ENCODE data around the gene HS6ST2. TPM values are rescaled to one million over a fixed set of nuclear protein-coding genes. Genes with fewer than 3 reads are reported as not detected.

The HS6ST2 gene
- total RNA-seq, 1 experiment from 2014 or later, result not detected

- no peaks in the 10 kb centered on the region for H3K9me3 ChIP-seq (ENCODE audit: low read length)
- no peak overlapping the region for H3K4me3 ChIP-seq (ENCODE audit: low read length)
- no peak overlapping the region for H2AFZ ChIP-seq (ENCODE audit: low read length)
- H3K9me2 ChIP-seq (replicated peaks; ENCODE audit: insufficient read depth, low read length), result no peaks in the 10 kb centered on the region
- DNase-seq, result peak; percentile 81
- H3K4me1 ChIP-seq (ENCODE audit: low read length), result no peaks in the 10 kb centered on the region
- H3K36me3 ChIP-seq (ENCODE audit: insufficient read depth, low read length), result no peaks in the 10 kb centered on the region
- H3K9ac ChIP-seq (ENCODE audit: low read length), result no peak overlapping the region
- H3K4me2 ChIP-seq (ENCODE audit: low read depth, low read length, poor library complexity, severe bottlenecking), result no peak overlapping the region
- no peaks in the 10 kb centered on the region for H3K27me3 ChIP-seq (ENCODE audit: low read length)
- no peaks in the 10 kb centered on the region for H4K20me1 ChIP-seq (ENCODE audit: insufficient read depth, low read depth, low read length)
- H3K27ac ChIP-seq (ENCODE audit: low read length), result no peak overlapping the region
- no peaks in the 10 kb centered on the region for H3K79me2 ChIP-seq (ENCODE audit: low read length)
These were observed 342.9 kb downstream of the HS6ST2 start for GRCh38 chrX:132615391-132616131.

- Histone ChIP-seq H3K79me2 (ENCODE audit: low read length) (no peaks in the 10 kb centered on the region), H2AFZ (ENCODE audit: low read length) (no peak overlapping the region), H3K4me1 (ENCODE audit: low read length) (no peaks in the 10 kb centered on the region), H3K27ac (ENCODE audit: low read length) (no peak overlapping the region), H3K9ac (ENCODE audit: low read length) (no peak overlapping the region), H3K9me2 (replicated peaks; ENCODE audit: insufficient read depth, low read length) (no peaks in the 10 kb centered on the region), H3K27me3 (ENCODE audit: low read length) (no peaks in the 10 kb centered on the region), H3K36me3 (ENCODE audit: insufficient read depth, low read length) (no peaks in the 10 kb centered on the region), H4K20me1 (ENCODE audit: insufficient read depth, low read depth, low read length) (no peaks in the 10 kb centered on the region), H3K4me2 (ENCODE audit: low read depth, low read length, poor library complexity, severe bottlenecking) (no peak overlapping the region), H3K4me3 (ENCODE audit: low read length) (no peak overlapping the region), H3K9me3 (ENCODE audit: low read length) (no peaks in the 10 kb centered on the region)
- peak; percentile 46 for DNase-seq
These were observed 344.1 kb downstream of the HS6ST2 start for GRCh38 chrX:132614297-132614696.

GRCh38 chrX:132613801-132614200 lies 344.6 kb downstream of the HS6ST2 start:
- Histone ChIP-seq H3K4me1 (ENCODE audit: low read length) (no peaks in the 10 kb centered on the region), H2AFZ (ENCODE audit: low read length) (no peak overlapping the region), H4K20me1 (ENCODE audit: insufficient read depth, low read depth, low read length) (no peaks in the 10 kb centered on the region), H3K4me2 (ENCODE audit: low read depth, low read length, poor library complexity, severe bottlenecking) (no peak overlapping the region), H3K36me3 (ENCODE audit: insufficient read depth, low read length) (no peaks in the 10 kb centered on the region), H3K79me2 (ENCODE audit: low read length) (no peaks in the 10 kb centered on the region), H3K9ac (ENCODE audit: low read length) (no peak overlapping the region), H3K27me3 (ENCODE audit: low read length) (no peaks in the 10 kb centered on the region), H3K9me2 (replicated peaks; ENCODE audit: insufficient read depth, low read length) (no peaks in the 10 kb centered on the region), H3K9me3 (ENCODE audit: low read length) (no peaks in the 10 kb centered on the region), H3K27ac (ENCODE audit: low read length) (no peak overlapping the region), H3K4me3 (ENCODE audit: low read length) (no peak overlapping the region)
- DNase-seq, result no peak

- Histone ChIP-seq H3K9ac (ENCODE audit: low read length) (no peak overlapping the region), H3K4me3 (ENCODE audit: low read length) (no peak overlapping the region)
- DNase-seq, result peak; percentile 76
These were observed 345.4 kb downstream of the HS6ST2 start for GRCh38 chrX:132612821-132613564.

GRCh38 chrX:132610536-132610935 lies 347.9 kb downstream of the HS6ST2 start:
- H3K4me2 ChIP-seq (ENCODE audit: low read depth, low read length, poor library complexity, severe bottlenecking), result no peak overlapping the region
- DNase-seq, result no peak
- H3K36me3 ChIP-seq (ENCODE audit: insufficient read depth, low read length), result no peaks in the 10 kb centered on the region
- no peaks in the 10 kb centered on the region for H4K20me1 ChIP-seq (ENCODE audit: insufficient read depth, low read depth, low read length)
- no peaks in the 10 kb centered on the region for H3K4me1 ChIP-seq (ENCODE audit: low read length)
- no peaks in the 10 kb centered on the region for H3K27me3 ChIP-seq (ENCODE audit: low read length)
- H2AFZ ChIP-seq (ENCODE audit: low read length), result no peak overlapping the region
- H3K9ac ChIP-seq (ENCODE audit: low read length), result no peak overlapping the region
- no peaks in the 10 kb centered on the region for H3K79me2 ChIP-seq (ENCODE audit: low read length)
- H3K4me3 ChIP-seq (ENCODE audit: low read length), result no peak overlapping the region
- H3K9me3 ChIP-seq (ENCODE audit: low read length), result no peaks in the 10 kb centered on the region
- no peaks in the 10 kb centered on the region for H3K9me2 ChIP-seq (replicated peaks; ENCODE audit: insufficient read depth, low read length)
- no peak overlapping the region for H3K27ac ChIP-seq (ENCODE audit: low read length)

More at GRCh38 chrX:132612821-132613564, 345.4 kb downstream of the HS6ST2 start:
- Histone ChIP-seq H3K9me3 (ENCODE audit: low read length) (no peaks in the 10 kb centered on the region), H3K27me3 (ENCODE audit: low read length) (no peaks in the 10 kb centered on the region), H3K79me2 (ENCODE audit: low read length) (no peaks in the 10 kb centered on the region), H3K4me1 (ENCODE audit: low read length) (no peaks in the 10 kb centered on the region), H3K27ac (ENCODE audit: low read length) (no peak overlapping the region), H3K36me3 (ENCODE audit: insufficient read depth, low read length) (no peaks in the 10 kb centered on the region), H2AFZ (ENCODE audit: low read length) (no peak overlapping the region), H3K4me2 (ENCODE audit: low read depth, low read length, poor library complexity, severe bottlenecking) (no peak overlapping the region), H4K20me1 (ENCODE audit: insufficient read depth, low read depth, low read length) (no peaks in the 10 kb centered on the region), H3K9me2 (replicated peaks; ENCODE audit: insufficient read depth, low read length) (no peaks in the 10 kb centered on the region)

- H3K27ac ChIP-seq (ENCODE audit: low read length), result no peak overlapping the region
- H3K27me3 ChIP-seq (ENCODE audit: low read length), result no peaks in the 10 kb centered on the region
- H3K4me3 ChIP-seq (ENCODE audit: low read length), result no peak overlapping the region
- H3K4me2 ChIP-seq (ENCODE audit: low read depth, low read length, poor library complexity, severe bottlenecking), result no peak overlapping the region
- H3K9me3 ChIP-seq (ENCODE audit: low read length), result no peaks in the 10 kb centered on the region
- no peak overlapping the region for H2AFZ ChIP-seq (ENCODE audit: low read length)
- DNase-seq, result no peak
- H4K20me1 ChIP-seq (ENCODE audit: insufficient read depth, low read depth, low read length), result no peaks in the 10 kb centered on the region
- no peak overlapping the region for H3K9ac ChIP-seq (ENCODE audit: low read length)
- H3K79me2 ChIP-seq (ENCODE audit: low read length), result no peaks in the 10 kb centered on the region
- no peaks in the 10 kb centered on the region for H3K36me3 ChIP-seq (ENCODE audit: insufficient read depth, low read length)
- no peaks in the 10 kb centered on the region for H3K9me2 ChIP-seq (replicated peaks; ENCODE audit: insufficient read depth, low read length)
- no peaks in the 10 kb centered on the region for H3K4me1 ChIP-seq (ENCODE audit: low read length)
These were observed 349.0 kb downstream of the HS6ST2 start for GRCh38 chrX:132609362-132609848.

GRCh38 chrX:132603700-132604286 lies 354.6 kb downstream of the HS6ST2 start:
- Histone ChIP-seq H3K79me2 (ENCODE audit: low read length) (no peaks in the 10 kb centered on the region), H3K4me3 (ENCODE audit: low read length) (no peak overlapping the region), H3K36me3 (ENCODE audit: insufficient read depth, low read length) (no peaks in the 10 kb centered on the region), H3K27me3 (ENCODE audit: low read length) (no peaks in the 10 kb centered on the region), H3K9ac (ENCODE audit: low read length) (no peak overlapping the region), H3K4me2 (ENCODE audit: low read depth, low read length, poor library complexity, severe bottlenecking) (no peak overlapping the region), H3K9me2 (replicated peaks; ENCODE audit: insufficient read depth, low read length) (no peaks in the 10 kb centered on the region), H3K4me1 (ENCODE audit: low read length) (no peaks in the 10 kb centered on the region), H3K9me3 (ENCODE audit: low read length) (no peaks in the 10 kb centered on the region), H4K20me1 (ENCODE audit: insufficient read depth, low read depth, low read length) (no peaks in the 10 kb centered on the region), H3K27ac (ENCODE audit: low read length) (no peak overlapping the region), H2AFZ (ENCODE audit: low read length) (no peak overlapping the region)
- no peak for DNase-seq

GRCh38 chrX:132602701-132603100 lies 355.7 kb downstream of the HS6ST2 start:
- Histone ChIP-seq H3K36me3 (ENCODE audit: insufficient read depth, low read length) (no peaks in the 10 kb centered on the region), H2AFZ (ENCODE audit: low read length) (no peak overlapping the region), H3K4me3 (ENCODE audit: low read length) (no peak overlapping the region), H3K79me2 (ENCODE audit: low read length) (no peaks in the 10 kb centered on the region), H3K4me1 (ENCODE audit: low read length) (no peaks in the 10 kb centered on the region), H3K9ac (ENCODE audit: low read length) (no peak overlapping the region), H3K9me2 (replicated peaks; ENCODE audit: insufficient read depth, low read length) (no peaks in the 10 kb centered on the region), H3K9me3 (ENCODE audit: low read length) (no peaks in the 10 kb centered on the region), H3K27ac (ENCODE audit: low read length) (no peak overlapping the region), H4K20me1 (ENCODE audit: insufficient read depth, low read depth, low read length) (no peaks in the 10 kb centered on the region), H3K27me3 (ENCODE audit: low read length) (no peaks in the 10 kb centered on the region), H3K4me2 (ENCODE audit: low read depth, low read length, poor library complexity, severe bottlenecking) (no peak overlapping the region)
- DNase-seq, result no peak
